GM12874 (cell line): Measurements from ENCODE around the gene SPTA1.

ENCODE experiments used
- CTCF ChIP-seq: IDR thresholded peaks from 2 replicates; pipeline ENCODE4 v1.5.1; 2011; ENCODE audit warnings: low read depth, mild to moderate bottlenecking, control low read depth, low read length, moderate library complexity; ENCODE audit not compliant: insufficient read depth

SPTA1 gene

GRCh38 chr1:158564608-158565007, 121.9 kb downstream of the SPTA1 start:
- no peak for TF ChIP-seq CTCF

GRCh38 chr1:158563853-158564252, 122.7 kb downstream of the SPTA1 start:
- no peak for TF ChIP-seq CTCF
